HG03457 (cell line): ENCODE data around the gene COX14.
"Not testable (repeated sequence)": the region's sequence is repeated elsewhere in the genome, so short reads cannot be mapped to it uniquely, and the experiment has no call there.

Experiments
- ATAC-seq: cut with Tn5 transposase; IDR thresholded peaks from one replicate; pipeline ENCODE4 v1.9.1; 2021; ENCODE audit warnings: moderate number of reproducible peaks; ENCODE audit not compliant: unreplicated experiment

COX14 gene

DNA sequence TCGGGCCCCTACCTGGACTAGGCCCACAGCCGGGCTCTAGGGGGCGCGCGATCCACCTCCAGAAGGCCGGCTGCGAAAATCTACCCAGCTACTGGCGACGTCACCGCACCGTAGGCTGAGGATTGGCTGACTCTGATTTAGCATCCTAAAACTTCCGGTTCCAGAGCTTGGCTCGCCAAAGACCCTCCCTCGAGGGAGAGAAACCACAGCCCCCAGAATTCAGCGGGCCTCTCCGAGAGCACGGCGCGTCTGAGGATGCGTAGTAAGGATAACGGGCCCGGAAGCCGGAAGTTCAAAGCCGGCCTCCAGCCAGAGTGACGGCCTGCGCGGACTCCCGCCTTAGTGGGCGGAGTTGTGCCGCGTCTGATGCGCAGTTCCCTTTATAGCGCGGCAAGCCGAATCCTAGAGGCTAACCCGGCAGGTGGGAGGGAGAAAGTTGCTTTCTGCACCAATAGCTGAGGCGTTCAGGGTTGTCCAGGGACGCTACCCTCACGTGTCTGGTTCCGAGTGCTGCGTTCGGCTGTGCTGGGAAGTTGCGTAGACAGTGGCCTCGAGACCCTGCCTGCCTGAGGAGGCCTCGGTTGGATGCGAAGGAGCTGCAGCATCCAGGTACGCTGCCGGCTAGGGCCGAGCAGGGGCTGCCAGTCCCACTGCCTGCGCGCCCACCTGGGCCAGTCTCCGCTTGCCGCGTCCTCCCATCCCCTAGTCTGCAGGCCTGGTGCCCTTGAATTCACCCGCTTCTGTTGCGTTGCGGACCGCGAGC lies at the start of gene COX14:
TSS of gene COX14 (plus strand) at position 544 of the 763 bp plus-strand sequence. CDS start 7,808 bp downstream, outside the sequence.
- peak; percentile 72 for ATAC-seq

DNA sequence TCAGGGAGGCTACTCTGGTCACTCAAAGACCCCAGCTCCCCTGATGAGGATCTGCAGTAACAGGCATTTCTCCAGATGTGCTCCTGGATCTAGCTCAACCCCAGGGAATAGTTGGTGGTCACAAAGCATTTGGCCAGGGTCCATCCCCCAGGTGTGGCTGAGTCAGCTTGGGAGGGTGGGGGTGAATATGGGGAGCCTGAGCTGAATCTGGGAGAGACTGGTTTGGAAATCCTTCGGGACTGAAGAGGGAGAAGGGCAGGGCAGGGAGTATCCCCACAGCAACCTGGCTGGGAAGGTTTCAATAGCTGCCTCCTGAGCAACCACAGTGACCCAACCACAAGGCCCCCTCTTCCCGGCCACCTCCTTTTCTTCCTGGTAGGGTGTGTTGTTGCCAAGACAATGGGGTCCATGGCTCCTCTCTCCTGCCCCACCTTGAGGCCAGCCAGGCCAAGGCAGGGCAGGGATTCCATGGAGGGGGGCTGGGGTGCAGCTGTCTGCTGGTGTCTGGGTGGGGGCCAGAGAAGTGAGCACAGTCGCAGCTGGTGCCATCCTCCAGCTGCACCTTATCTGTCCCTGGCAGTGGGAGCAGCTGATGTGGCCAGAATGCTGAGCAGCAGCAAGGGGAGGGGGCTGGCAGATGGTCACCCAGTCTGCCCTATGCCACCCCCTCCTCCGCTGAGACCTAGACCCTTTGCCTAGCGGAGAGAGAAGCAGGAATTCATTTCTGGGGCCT lies 49.1 kb upstream of the COX14 start:
- no peak for ATAC-seq

DNA sequence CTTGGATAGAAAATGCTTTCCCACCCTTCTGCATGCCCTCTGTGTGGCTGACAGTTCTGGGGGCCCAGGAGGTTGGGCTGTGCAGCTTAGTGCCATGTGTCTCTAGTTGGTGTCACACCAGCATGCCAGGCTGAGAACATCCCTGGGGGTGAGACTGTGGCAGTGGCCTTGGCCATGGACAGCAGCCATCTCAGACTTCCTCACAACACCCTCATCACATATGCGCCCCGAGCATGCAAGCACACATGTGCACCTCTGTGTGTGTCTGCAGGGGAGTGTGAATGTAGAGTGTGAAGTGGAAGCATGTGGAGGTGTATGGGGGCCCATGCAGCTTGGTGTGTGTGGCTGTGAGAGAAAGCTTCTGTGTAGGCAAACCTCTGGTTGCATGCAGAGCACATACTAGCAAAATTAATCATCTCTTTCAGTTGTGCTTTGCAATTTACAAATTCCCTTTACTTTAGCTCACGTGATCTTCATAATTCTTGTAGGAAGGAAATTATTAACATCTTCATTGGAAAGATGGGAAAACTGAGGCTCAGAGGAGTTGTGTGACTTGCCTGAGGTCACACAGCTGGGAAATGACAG lies 46.2 kb upstream of the COX14 start:
- ATAC-seq: no peak

DNA sequence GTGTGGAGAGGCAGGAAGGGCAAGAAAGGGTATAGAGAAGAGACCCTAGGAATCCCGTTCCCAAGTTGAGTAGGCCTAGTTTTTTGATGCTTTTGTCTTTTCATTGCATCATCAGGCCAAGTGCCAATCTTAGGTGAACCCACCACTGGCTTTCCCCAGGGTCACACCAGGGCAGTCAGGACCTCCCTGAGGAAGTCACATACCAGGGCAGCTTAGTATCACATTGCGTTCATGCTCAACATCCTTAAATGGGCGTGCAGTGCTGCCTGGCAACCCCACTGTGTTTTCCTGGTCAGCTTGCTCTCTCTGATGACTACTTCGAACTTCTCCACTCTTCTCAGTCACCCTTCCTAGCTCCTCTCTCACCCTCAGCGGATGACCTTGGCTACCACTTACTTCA lies 45.6 kb upstream of the COX14 start:
- no peak for ATAC-seq

DNA sequence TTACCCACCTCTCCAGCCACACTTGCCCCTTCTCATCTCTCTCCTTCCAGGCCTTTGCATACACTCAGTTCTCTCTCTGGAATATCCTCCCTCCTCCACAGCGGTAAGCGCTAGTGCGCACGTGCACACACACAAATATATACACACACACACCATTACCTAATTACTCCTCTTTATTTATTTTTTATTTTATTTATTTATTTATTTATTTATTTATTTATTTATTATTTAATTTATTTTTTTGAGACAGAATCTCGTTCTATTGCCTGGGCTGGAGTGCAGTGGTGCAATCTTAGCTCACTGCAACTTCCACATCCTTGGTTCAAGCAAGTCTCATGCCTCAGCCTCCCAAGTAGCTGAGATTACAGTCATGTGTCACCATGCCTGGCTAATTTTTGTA lies 43.0 kb upstream of the COX14 start:
- no peak for ATAC-seq

DNA sequence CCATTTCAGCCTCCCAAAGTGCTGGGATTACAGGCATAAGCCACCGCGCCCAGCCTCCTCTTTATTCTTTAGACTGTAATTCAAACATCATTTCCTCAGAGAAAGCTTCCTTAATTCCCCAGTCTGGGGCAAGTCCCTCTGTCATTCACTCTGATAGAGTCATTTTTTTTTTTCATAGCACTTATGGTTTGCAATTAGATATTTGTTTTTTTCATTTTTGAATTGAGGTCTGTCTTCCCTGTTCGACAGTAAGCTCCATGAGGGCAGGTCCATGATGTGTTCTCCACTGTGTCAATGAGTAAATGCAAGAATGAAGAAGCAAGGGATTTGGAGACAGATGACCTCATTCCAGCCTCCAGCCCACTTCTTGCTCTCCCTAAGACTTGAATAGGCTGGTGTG lies 42.5 kb upstream of the COX14 start:
- no peak for ATAC-seq

DNA sequence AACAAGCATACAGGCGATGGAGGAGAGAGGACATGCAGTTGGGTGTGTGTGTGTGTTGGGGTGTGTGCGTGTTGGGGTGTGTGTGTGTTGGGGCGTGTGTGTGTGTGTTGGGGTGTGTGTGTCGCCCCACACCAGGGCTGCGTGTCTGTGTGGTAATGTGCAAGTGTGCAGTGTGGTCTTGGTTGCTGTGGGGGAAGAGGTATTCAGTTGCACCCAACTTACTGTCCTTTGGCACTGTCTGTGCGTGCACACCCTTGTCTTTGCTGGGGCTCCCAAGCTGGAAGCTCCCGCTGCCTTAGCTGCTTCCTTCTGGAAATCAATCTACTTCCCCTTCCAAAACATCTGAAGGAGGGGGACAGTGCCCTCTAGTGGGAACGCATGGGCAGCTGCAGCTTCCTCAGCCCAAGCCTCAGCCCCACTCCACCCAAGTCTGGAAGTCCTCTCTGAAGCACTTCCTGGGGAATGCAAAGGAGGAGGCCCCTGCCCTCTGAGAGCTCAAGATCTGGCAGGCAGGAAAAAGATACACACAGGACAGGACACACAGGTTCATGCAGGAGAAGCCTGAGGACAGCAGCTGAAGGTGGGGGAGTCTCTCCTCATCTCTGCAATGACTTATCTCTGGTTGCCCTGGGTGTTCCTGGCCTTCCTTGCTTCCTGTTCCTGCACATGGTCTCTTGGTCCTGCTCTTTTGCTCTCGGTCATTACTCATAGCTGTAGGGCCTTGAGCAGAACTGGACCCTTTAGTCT lies 41.5 kb upstream of the COX14 start:
- no peak for ATAC-seq

DNA sequence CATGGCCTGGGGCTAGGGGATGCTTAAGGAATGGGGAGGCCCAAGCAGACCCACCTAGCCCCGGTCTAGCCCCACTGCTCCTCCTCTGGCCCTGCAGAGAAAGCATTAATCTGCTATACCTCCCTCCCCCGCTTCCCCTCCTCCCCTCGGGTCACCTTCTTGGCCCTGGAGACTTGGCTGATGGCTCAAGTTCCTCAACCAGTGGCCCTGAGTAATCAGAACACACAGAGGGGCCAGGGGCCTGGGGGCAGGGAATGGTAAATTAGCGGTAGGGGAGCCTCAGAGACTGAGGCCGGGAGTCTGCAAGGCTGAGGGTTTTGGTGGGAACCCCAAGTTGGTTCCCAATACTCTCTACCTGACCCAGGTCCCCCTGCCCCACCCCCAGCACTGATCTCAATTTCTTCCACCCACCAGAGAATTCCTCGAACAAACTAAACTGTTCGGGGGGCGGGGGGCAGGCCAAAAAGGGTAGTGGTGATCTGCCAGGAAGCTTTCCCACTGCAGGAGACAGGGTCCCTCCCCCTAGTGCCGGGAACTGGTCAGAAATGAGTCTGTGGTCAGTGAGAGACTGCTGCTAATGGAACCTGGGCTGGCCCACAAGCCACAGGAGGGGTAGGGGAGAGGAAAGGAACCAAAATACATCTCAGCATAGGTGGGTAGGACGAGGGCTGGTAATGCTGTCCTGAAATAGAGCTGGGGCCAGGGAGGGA lies 39.7 kb upstream of the COX14 start:
- no peak for ATAC-seq

DNA sequence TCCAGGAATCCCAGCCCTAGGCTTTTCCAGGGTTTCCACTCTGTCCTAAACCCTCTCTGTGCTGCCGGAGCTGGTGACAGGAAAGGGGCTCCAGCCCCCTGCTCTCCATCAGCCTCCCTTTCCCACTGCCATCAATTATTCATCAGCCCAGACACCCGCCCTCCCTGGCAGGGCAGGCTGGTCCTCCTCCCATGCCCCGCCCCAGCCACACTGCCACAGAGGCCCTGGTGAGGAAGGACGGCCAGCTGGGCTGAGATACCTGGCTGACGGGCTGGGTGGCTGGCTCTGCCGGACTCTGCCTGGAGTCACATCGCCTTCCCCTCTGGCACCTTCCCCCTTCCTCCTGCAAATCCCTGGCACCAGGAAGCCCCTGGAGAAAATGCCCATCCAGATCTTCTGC lies 38.8 kb upstream of the COX14 start:
- ATAC-seq: no peak

DNA sequence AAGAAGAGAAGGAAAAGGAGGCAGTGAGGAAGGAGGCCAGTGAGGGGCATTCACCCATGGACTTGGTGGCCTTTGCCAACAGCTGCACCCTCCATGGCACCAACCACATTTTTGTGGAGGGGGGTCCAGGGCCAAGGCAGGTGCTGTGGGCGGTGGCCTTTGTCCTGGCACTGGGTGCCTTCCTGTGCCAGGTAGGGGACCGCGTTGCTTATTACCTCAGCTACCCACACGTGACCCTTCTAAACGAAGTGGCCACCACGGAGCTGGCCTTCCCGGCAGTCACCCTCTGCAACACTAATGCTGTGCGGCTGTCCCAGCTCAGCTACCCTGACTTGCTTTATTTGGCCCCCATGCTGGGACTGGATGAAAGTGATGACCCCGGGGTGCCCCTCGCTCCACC lies 38.3 kb upstream of the COX14 start:
- ATAC-seq: no peak

DNA sequence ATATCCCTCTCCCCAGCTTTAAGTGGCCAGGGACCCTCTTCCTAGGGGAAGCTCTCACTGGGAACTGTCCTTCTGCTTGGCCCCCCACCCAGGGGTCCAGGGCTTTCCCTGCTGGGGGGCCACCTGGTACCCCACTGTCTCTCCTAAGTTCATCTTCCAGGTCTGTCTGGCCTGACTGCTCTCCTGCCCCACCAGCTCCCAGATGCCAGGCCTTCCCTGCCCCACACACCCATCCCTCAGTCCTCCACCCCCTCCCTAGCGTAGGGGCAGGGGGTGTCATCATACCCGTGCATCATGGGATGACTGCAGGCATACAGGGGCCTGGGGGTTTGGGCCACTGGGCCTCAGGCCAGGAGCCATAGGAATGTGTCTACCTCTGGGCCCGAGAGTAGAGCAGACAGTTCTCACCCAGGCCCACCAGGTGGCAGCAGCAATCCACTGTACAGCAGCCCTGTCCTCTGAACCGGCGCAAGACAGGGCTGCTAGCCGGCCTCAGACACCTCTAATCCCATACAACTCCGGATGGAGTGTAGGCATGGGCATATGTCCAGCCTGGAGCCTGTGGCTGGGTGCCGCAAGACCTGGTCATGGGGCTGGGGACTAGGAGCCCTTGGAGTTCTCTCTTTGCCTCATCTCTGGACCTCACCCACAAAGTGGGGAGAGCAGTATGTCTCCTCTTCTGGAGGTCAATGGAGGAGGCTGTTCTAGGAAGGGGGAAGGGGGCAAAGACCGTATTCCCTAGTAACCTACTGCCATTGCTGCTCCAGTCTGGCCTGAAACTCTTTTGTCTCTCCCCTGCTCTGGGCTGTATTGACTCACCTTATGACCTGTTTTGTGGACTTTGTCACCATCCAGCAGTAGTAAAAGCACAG lies 36.9 kb upstream of the COX14 start:
- no peak for ATAC-seq

DNA sequence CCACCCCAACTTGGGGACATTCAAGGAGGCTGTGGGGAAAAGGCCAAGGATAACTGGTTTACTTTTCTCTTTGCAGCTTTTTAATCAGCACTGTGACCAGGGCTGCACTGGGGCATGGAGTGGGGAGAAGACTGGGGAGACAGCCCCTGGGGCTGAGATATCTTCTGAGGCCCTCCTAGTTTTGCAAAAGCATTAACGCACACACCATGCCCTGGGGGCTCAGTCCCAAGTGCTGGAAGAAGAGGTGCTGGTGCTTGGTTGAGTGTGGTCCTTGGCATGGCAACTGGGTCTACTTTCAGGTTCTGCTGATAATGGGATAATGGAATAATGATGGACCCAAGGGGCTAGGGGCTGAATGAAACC lies 36.2 kb upstream of the COX14 start:
- no peak for ATAC-seq

DNA sequence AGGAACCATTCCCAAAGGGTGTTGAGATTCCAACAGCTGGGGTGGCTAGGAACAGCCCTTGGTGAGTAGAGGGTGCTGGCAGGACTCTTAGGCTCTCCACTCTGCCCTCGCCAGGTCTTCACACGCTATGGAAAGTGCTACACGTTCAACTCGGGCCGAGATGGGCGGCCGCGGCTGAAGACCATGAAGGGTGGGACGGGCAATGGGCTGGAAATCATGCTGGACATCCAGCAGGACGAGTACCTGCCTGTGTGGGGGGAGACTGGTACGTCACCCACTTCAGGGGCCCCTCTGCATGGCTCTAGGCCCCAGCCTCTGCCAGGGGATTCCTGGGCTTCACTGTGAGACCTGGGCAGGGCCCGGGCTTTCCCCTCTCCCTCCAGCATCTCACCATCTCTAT lies 34.9 kb upstream of the COX14 start:
- no peak for ATAC-seq

DNA sequence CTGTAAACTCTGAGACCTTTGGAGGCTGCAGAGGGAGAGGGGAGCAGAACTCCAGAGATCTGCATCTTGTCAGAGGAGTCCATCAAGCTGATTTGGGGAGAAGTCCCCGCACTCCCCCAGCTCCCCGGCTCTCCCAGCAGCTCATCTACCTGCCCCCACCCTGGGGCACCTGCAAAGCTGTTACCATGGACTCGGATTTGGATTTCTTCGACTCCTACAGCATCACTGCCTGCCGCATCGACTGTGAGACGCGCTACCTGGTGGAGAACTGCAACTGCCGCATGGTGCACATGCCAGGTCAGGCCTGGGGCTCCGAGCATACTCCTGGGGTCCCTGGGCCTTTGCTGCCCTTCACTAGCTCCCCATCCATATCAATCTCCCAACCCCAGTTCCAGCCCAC lies 33.8 kb upstream of the COX14 start:
- ATAC-seq: no peak

DNA sequence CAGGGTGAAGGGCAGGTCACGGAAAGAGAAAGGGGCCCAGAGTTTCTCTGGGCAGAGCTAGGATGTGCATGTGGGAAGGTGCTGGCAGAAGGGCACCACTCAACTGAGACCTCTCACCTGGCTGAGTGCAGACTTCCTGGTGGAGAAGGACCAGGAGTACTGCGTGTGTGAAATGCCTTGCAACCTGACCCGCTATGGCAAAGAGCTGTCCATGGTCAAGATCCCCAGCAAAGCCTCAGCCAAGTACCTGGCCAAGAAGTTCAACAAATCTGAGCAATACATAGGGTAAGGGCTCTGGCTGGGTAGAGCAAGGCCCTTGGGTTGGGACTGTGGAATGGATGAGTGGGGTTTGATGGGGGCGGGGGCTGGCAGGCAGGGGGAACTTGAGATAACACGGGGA lies 32.3 kb upstream of the COX14 start:
- ATAC-seq: no peak

DNA sequence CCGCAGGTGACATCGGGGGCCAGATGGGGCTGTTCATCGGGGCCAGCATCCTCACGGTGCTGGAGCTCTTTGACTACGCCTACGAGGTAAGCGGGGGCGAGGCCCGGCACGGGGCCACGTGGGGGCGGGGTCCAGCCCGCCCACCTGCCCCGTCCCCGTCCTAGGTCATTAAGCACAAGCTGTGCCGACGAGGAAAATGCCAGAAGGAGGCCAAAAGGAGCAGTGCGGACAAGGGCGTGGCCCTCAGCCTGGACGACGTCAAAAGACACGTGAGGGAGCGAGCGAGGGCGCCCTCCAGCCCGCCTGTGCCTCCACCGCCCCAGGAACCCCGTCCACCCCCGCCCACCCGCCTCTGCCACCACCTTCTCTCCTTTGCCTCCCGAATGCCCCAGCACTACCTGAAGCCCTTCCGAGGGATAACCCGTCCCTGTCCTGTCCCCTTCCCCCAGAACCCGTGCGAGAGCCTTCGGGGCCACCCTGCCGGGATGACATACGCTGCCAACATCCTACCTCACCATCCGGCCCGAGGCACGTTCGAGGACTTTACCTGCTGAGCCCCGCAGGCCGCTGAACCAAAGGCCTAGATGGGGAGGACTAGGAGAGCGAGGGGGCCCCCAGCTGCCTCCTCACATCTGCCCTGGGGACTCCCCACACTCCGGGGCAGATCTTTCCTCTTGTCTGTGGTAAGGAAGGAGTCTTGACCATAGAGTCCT lies 30.8 kb upstream of the COX14 start:
- no peak for ATAC-seq

DNA sequence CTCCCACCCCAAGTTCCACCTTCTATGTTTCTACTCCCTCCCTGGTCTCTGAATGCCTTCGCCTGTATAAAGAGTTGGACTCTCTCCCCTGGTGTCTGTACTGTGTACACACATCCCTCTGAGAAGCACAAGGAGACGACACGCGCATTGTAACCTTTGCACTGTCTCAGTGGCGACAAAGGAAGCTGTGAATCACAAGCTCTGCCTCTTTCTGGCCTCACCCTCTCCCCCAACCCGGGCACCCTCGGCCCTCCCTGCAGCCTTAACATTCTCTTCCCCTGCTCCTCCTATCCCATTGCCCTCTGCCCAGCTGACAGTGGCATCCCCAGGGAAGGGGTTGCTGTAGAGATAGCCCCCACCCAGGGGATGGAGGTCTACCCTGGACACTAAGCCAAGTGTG lies 29.4 kb upstream of the COX14 start:
- no peak for ATAC-seq

DNA sequence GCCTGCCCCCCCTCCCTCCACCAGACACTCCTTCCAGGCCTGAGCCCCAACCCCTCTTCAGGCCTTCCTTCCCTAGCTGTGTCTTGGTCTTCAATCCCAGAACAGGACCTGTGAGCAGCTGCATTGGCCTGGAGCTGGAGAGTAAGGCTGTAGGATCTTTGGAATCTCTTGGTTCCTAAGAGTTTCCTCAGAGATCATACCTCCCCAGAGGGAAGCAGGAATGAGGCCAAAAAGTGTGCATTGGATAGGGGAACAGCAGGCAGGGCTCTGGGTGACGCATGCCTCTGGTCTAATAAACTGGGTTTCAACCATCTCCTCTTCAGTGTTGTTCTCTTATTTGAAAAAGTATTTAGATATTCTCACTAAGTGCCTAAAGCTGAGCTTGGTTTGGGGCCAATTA lies 28.7 kb upstream of the COX14 start:
- no peak for ATAC-seq

DNA sequence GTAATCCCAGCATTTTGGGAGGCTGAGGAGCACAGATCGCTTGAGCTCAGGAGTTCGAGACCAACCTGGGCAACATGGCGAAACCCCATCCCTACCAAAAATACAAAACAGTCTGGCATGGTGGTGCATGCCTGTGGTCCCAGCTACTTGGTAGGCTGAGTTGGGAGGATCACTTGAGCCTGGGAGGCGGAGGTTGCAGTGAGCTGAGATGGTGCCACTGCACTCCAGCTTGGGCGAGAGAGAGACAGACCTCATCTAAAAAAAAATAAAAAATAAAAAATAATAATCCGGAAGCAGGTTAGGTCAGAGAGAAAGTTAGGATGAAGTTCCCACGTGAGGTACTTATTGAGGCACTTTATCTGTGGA lies 27.6 kb upstream of the COX14 start:
- not testable (repeated sequence) for ATAC-seq
